HL-60 (cell line): ENCODE measurements around the gene CAMK1D.

ENCODE experiments used
- GABPA ChIP-seq: IDR thresholded peaks from 2 replicates; pipeline ENCODE4 v1.6.1; 2012; ENCODE audit warnings: low read depth
- POLR2AphosphoS5 ChIP-seq: IDR thresholded peaks from 2 replicates; pipeline ENCODE4 v1.6.1; 2012; ENCODE audit warnings: low read depth
- REST ChIP-seq: IDR thresholded peaks from 2 replicates; pipeline ENCODE4 v1.6.1; 2012; ENCODE audit warnings: low read depth; ENCODE audit not compliant: insufficient replicate concordance
- TF ChIP-seq, protein P1 (sequence below): IDR thresholded peaks from one replicate; pipeline ENCODE4 v1.5.1; 2011; ENCODE audit warnings: low read length, control low read depth, inconsistent platforms; ENCODE audit not compliant: insufficient read depth

DNA sequence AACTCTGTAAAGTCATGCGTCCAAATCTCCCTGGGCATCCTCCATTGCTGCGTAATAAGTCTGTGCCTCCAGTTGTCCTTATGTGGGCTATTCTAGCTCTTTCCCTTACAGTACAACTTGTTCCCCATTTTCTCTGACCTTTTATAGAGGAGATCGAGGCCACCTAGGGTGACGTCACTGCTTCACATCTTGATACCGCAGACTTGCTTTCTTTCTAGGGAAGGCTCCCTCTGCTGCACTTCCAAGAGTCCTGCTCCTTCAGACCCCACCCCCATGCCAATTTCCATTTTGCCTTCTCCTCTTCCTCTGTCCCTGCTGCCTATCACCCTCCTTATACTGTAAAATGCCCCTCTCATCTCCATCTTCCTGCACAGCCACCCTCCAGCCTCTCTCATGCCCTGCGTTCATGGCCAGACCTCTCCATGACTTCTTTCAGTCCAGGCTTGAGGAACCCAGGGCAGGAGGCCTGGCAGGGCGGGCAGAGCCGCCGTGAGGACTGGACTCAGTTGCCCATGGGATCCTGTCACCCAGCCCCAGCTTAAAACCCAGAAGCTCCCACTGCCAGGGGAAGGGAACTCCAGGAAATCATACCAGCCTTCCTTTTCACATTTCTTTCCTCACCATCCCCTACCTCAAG, 57.5 kb downstream of the CAMK1D start:
- TF ChIP-seq, protein P1, sequence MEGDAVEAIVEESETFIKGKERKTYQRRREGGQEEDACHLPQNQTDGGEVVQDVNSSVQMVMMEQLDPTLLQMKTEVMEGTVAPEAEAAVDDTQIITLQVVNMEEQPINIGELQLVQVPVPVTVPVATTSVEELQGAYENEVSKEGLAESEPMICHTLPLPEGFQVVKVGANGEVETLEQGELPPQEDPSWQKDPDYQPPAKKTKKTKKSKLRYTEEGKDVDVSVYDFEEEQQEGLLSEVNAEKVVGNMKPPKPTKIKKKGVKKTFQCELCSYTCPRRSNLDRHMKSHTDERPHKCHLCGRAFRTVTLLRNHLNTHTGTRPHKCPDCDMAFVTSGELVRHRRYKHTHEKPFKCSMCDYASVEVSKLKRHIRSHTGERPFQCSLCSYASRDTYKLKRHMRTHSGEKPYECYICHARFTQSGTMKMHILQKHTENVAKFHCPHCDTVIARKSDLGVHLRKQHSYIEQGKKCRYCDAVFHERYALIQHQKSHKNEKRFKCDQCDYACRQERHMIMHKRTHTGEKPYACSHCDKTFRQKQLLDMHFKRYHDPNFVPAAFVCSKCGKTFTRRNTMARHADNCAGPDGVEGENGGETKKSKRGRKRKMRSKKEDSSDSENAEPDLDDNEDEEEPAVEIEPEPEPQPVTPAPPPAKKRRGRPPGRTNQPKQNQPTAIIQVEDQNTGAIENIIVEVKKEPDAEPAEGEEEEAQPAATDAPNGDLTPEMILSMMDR, result no peak
- TF ChIP-seq REST, result no peak
- TF ChIP-seq POLR2AphosphoS5, result no peak
- TF ChIP-seq GABPA, result no peak
